HG03378 (cell line): Measurements from ENCODE around the gene MUC21.
"Not testable (repeated sequence)": the region's sequence is repeated elsewhere in the genome, so short reads cannot be mapped to it uniquely, and the experiment has no call there.

Experiments used
- ATAC-seq: cut with Tn5 transposase; IDR thresholded peaks from one replicate; pipeline ENCODE4 v1.9.1; 2021; ENCODE audit warnings: mild to moderate bottlenecking, moderate library complexity; ENCODE audit not compliant: unreplicated experiment

The MUC21 gene

DNA sequence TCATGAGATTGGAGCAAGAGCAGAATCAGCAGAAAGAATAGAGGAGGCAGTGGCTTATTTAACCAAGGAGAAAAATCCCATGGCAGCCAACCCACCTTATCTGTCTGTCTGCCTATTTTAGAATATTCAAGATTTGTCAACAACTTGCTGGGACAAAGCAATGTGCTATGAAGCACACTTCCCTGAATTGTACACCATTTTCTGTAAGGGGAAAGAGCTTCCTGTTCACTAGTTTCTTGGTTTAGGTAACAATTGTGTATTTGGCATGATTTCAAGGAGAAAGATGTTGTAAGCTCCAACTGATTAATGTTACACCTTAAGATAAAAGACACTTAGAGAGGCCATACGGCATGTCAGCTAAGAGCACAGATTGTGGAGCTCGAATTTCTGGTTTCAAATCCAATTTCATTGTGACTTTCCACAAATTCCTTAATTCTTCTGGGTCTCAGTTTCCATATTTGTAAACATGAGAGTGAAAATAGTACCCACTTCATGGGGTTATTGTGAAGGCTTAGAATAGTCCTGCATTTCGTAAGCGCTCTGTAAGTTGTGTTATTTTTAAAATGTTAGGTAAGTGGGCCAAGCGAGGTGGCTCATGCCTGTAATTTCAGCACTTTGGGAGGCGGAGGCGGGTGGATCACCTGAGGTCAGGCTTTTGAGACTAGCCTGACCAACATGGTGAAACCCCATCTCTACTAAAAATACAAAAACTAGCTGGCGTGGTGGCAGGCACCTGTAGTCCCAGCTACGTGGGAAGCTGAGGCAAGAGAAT lies 21.9 kb downstream of the MUC21 start:
- ATAC-seq = no peak

DNA sequence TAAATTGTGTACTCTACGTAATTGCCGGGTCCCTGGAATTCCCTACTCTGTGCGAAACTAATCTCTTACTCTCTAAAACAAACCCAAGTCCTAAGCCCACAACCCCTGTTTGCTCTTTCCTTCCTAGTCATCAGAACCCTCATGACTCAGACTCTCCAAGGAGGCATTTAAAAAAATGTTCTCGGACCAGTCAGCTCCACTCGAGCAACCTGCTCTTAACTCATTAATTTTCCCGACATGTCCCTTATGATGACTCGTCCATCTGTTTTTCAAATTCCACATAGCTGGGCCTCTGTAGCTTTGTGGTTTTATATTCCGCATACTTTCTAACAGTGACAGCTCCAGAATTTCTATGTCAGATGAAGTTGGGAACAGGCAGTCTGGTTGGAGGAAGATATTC lies 24.2 kb downstream of the MUC21 start:
- no peak for ATAC-seq

DNA sequence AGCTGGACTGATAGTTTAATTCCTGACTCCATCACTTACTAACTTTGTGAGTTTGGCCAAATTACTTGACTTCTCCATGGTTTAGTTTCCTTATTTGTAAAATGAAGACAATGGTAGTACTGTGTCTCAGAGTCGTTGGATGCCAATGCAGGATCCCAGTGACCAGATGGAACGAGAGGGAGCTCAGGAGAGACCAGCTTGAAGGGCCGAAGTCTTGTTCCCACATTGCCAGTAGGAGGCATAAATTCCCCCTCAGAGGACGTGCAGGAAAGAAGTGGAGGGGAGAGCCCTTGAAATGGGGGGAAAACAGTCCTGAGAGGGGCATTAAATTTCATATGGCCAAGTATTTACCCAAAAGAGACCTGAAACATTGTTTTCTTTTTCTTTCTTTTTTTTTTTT lies 24.6 kb downstream of the MUC21 start:
- no peak for ATAC-seq

DNA sequence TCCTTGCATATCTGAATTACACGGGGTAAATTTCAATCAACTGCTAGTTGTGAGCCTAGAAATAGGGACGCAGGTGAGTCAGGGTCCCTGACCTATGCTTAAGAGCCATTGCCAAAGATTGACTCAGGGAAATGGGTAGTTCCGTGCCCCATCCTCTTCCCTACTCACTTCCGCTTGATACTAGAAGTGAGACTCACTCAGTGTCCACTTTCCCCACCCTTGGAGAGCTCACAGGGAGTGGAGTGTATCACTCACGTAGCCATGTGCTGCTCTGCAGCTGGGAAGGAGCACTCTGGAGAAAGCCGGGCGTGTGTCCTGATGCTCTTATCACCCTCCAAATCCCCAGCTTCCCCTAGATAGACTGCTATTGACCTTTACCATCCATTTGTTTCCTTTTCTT lies 26.2 kb downstream of the MUC21 start:
- ATAC-seq = no peak

DNA sequence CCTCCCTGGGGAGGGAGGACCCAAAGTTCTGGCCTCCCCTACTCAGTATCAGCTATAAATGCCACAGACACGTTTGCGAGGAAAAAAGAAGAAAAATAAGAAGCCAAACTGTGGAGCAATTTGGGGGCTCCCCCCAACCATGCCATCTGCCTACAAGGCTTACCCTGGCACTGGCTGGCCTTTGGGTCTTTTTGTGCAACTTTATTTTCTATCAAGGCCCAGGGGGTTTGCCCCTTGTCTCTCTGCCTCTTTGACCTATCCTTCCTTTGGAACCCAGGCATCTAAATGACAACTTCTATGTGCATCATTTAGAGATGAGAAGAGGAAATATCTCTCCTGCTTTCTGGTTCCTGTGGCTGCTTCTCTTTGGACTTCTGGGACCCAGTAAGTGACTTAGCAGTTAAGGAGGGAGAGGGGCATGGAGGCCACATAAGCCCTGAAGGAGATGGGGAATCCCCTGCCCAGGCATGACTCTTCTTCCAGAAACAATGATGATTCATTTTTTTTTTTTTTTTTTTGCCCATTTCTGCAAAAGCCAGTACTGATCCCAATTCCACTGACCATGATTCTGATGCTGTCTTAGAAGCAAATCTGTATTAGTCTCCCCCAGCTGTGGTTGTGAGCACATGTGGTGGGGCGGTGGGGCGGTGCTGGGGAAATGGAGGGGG lies 27.0 kb downstream of the MUC21 start, which contains the start of gene MUC22:
Gene MUC22, plus strand, starts transcription at position 82 of the 668 bp plus-strand sequence. Its CDS starts 233 bp downstream, at position 315.
- ATAC-seq = no peak

DNA sequence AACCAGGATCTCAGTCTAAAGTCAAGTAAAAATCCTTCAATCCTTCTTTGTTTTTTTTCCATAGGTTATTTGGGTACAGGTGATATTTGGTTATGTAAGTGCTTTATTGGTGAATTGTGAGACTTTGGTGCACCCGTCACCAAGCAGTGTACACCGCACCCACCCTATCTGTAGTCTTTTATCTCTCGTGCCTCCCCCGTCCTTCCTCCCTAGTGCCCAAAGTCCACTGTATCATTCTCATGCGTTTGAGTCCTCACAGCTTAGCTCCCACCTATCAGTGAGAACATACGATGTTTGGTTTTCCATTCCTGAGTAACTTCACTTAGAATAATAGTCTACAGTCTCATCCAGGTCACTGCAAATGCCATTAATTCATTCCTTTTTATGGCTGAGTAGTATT lies 27.6 kb downstream of the MUC21 start:
- ATAC-seq = no peak

DNA sequence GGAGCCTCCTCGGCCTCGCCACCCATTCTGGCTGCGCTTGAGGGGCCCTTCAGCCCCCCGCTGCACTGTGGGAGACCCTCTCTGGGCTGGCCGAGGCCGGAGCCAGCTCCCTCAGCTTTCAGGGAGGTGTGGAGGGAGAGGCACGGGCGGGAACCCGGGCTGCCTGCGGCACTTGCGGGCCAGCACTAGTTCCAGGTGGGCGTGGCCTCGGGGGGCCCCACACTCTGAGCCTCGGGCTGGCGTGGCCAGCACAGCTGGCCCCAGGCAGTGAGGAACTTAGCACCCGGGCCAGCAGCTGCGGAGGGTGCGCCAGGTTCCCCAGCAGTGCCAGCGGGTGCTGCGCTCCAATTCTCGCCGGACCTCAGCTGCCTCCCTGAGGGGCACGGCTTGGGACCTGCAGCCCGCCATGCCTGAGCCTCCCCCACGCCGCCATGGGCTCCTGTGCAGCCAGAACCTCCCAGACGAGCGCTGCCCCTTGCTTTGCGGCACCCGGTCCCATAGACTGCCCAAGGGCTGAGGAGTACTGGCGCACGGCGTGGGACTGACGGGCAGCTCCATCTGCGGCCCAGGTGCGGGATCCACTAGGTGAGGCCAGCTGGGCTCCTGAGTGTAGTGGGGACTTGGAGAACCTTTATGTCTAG lies 33.3 kb downstream of the MUC21 start:
- no peak for ATAC-seq

DNA sequence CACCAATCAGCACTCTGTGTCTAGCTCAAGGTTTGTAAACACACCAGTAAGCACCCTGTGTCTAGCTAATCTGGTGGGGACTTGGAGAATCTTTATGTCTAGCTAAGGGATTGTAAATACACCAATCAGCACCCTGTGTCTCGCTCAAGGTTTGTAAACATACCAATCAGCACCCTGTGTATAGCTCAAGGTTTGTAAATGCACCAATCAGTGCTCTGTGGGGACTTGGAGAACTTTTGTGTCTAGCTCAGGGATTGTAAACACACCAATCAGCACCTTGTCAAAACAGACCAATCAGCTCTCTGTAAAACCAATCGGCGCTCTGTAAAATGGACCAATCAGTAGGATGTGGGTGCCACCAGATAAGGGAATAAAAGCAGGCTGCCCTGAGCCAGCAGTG lies 33.9 kb downstream of the MUC21 start:
- not testable (repeated sequence) for ATAC-seq

DNA sequence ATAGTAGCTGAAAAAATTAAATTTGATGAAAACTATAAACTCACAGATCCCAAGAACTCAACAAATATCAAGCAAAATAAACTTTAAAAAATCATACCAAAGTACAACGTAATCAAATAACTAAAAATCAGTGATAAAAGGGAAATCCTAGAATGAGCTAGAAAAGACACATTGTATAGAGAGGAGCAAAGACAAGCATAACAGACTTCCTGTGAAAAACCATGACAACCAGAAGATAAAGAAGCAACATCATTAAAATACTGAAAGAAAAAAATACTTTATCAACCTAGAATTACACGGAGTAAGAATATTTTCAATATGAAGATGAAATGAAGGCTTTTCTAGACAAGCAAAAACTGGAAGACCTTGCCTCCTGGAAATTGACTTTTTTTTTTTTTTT lies 36.5 kb downstream of the MUC21 start:
- ATAC-seq = no peak

DNA sequence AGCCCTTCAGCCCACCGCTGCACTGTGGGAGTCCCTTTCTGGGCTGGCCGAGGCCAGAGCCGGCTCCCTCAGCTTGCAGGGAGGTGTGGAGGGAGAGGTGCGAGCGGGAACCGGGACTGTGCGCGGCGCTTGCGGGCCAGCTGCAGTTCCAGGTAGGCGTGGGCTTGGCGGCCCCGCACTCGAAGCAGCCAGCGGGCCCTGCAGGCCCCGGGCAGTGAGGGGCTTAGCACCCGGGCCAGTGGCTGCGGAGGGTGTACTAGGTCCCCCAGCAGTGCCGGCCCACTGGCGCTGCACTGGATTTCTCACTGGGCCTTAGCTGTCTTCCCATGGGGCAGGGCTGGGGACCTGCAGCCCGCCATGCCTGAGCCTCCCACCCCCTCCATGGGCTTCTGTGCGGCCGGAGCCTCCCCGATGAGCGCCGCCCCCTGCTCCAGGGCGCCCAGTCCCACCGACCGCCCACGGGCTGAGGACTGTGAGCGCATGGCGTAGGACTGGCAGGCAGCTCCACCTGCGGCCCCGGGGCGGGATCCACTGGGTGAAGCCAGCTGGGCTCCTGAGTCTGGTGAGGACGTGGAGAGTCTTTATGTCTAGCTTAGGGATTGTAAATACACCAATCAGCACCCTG lies 37.2 kb downstream of the MUC21 start:
- ATAC-seq = not testable (repeated sequence)

DNA sequence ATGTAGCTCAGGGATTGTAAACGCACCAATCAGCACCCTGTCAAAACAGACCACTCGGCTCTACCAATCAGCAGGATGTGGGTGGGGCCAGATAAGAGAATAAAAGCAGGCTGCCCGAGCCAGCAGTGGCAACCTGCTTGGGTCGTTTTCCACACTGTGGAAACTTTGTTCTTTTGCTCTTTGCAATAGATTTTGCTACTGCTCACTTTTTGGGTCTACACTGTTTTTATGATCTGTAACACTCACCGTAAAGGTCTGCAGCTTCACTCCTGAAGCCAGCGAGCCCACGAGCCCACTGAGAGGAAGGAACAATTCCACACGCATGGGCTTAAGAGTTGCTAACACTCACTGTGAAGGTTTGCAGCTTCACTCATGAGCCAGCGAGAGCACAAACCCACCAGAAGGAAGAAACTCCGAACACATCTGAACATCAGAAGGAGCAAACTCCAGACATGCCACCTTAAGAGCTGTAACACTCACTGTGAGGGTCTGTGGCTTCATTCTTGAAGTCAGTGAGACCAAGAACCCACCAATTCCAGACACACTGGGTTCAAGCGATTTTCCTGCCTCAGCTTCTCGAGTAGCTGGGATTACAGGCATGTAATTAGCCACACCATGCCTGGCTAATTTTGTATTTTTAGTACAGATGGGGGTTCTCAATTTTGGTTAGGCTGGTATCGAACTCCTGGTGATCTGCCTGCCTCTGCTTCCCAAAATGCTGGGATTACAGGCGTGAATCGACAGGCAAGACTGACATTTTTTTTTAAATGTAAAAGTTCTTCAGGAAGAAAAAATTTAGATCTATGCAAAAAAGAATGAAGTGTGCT lies 38.4 kb downstream of the MUC21 start:
- ATAC-seq = not testable (repeated sequence)

DNA sequence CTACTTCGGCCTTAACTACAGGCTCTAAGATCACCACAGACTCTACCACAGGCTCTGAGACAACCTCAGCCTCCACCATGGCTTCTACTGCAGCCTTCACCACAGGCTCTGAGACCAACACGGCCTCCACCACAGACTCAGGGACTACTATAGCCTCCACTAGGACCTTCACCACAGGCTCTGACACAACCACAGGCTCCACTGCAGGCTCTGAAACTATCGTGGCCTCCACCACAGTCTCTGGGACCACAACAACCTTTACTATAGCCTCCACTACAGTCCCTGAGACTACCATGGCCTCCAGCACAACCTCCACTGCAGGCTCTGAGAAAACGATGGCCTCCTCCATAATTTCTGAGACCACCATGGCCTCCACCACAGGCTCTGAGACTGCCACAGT lies 42.1 kb downstream of the MUC21 start:
- no peak for ATAC-seq

DNA sequence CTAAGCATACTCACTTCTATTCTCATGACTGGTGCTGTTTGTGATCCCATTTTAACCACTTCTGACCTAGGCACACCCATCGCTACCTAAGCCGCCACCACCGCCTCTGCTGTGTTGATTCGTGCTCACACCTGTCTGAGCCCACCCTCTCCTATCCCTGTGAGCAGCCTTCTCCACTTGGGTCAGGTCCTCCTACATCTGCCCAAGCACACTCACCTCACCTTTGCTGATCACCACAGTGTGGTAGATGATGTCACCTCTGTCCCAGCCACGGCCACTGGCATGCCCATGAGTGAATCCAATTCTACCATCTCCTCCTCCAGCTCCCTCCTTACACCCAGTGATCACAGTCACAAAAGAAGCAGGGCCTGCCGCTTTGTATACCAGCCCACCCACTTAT lies 47.6 kb downstream of the MUC21 start:
- no peak for ATAC-seq

DNA sequence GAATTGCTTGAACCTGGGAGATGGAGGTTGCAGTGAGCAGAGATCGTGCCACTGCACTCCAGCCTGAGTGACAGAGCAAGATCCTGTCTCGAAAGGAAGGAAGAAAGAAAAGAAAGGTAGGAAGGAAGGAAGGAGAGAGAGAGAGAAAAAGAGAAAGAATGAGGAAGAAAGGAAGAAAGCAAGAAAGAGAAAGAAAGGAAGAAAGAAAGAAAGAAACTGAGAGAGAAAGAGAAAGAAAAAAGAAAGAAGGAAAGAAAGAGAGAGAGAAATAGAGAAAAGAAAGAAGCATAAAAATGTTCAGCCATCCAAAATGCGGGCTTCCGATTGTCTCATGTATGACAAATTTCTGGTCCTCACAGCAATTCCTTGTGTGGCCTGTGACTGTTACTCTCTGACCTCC lies 49.6 kb downstream of the MUC21 start:
- no peak for ATAC-seq

DNA sequence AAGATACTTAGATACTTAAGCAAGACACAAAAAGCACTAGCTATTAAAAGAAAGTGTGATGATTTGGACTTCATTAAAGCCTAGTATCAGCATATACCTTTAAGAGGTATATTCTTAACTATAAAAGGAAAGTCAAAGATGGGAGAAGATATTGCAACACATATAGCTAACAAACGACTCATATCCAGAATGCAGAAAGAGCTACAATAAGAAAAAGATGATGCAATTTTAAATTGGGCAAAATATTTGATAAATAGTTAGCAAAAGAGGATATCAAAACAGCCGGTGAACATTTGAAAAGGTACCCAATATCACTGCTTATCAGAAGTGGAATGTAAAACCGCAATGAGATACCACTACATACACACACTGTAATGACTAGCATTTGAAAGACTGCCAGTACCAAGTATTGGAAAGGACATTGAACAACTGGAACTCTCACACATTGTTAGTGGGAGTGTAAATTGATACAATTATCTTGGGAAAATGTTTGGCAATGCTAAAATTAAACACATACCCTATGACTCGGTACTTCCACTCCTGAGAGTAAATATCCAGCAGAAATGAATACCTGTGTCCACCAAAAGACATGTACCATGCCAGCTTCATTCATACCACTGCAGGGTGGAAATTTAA lies 52.5 kb downstream of the MUC21 start:
- no peak for ATAC-seq

DNA sequence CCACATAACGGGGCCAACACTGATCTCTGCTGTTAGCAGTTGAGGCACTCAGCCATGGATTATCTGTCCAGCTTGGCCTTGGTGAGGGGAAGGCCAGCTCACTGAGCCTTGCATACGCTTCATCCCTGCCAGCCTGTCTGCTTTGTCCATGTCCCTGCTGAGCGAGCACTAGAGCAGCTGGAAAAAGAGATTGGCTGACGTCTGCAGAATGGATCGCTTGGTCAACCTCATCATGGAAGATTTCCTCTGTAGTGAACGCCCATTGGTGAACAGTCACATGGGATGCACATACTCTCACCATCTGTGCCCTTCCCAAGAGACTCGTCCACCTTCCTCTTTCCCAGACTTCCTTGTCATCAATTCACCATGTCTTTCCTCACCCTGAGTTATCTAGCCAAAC lies 53.7 kb downstream of the MUC21 start:
- no peak for ATAC-seq

DNA sequence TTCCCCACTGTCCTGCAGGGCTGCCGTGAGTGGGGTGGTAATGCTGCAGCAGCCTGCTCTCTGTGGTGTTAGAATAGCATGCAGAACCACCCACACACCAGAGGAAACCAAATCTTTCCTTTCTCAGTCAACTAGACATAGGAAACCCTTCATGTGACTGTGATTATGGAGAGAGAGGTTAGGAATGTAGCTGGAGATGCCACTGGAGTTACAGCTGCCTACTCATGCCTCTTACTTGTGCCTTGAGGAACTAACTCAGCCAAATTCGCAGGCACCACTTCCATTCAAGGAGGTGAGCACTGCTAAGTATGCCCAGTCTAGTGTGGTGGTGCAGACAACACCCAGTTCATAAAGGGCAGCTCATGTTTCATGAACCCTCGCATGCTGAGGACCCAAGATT lies 54.2 kb downstream of the MUC21 start:
- no peak for ATAC-seq

DNA sequence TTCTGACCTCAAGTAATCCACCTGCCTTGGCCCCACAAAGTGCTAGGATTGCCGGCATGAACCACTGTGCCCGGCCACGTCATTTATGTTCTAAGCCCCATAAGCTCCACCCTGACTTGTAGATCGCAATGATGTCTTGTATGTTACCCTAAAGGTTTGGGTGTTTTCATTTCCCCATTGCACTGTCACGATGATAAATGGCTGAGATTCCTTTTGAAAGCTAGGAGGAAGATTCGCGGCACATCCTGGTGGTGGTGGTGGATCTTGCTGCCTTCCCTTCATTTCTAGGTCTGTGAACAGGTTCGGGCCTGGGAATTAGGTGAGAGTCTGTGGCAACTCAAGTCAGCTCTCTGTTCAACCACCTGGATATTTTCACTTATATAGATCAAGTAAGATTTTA lies 55.0 kb downstream of the MUC21 start:
- ATAC-seq = no peak
